ENCODE measurements around the gene DNAJC28.

DNAJC28 gene

GRCh38 chr21:33443194-33443593, 48.3 kb downstream of the DNAJC28 start:
- no peak for TF ChIP-seq MAX (IDR thresholded peaks at IDR 0.05)
- TF ChIP-seq REST (IDR thresholded peaks at IDR 0.05; ENCODE audit: low read depth), result no peak
- TF ChIP-seq CEBPB (IDR thresholded peaks at IDR 0.05), result no peak
- TF ChIP-seq EGR1 (IDR thresholded peaks at IDR 0.05), result no peak
- no peak for TF ChIP-seq YY1 (IDR thresholded peaks at IDR 0.05; ENCODE audit: low read depth)

GRCh38 chr21:33441489-33442477, 49.7 kb downstream of the DNAJC28 start:
- peak; percentile 14; the same call in 1 of the 2 replicates for TF ChIP-seq CEBPB (IDR thresholded peaks at IDR 0.05)
- TF ChIP-seq USF1 (IDR thresholded peaks at IDR 0.05), result no peak

All from Ishikawa (cell line).